Measurements from ENCODE around the gene GCG. TPM values are rescaled to one million over a fixed set of nuclear protein-coding genes. Genes with fewer than 3 reads are reported as not detected.

Gene GCG
- polyA plus RNA-seq, 1 experiment: 0.27 TPM

DNA sequence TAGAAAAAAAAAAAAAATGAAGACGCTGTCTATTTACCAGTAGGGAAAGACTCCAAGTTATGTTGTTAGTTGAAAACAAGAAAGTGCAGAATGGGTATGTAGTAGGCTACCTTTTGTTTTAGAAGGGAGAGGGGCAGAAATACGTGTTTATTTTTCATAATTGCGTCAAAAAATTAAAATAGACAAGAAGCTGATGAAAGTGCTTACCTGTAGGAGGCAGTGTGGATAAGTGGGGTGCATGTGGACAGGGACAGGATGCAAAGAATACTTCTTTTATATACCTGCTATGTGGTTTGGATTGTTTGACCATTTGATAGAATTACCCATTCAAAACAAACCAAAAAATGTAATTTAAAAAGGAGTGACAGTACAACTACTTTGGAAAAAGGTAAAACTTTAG is 3.0 kb upstream of the GCG start:
- CTCF ChIA-PET: interaction anchor here (0.6 to 12.8 kb wide), 14 partner anchors 13 to 568 kb away, joined by 3 to 344 read pairs (median 3); partner anchors contain the start of gene IFIH1
- POLR2A ChIA-PET: no interaction called here

DNA sequence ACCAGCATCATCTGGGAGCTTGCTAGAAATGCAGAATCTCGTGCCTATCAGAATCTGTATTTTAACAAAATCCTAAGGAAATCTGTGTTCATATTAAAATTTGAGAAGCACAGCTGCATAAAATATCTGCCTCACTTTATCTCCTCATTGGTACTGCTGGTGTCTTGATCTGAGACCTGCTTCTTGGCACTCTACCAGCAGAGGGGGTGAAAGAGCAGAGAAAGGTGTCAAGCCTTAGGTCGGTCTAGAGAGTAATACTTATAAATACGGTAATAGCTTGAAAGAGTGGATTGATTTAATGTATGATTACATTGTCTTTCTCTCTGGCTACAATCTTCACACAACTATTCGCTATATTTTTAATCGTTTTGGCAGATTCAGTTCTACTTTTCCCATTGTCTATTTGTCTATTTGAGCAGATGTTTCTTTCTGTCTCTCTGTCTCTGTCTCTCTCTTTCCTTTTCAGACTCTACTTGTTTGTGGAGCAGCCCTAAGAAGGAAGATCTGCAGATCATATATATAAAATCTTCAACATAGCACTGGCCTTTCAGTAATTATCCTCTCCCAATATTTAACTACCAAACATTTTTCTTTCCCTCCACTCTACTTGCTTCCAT is 1.7 kb upstream of the GCG start:
- TF ChIP-seq, protein P1, sequence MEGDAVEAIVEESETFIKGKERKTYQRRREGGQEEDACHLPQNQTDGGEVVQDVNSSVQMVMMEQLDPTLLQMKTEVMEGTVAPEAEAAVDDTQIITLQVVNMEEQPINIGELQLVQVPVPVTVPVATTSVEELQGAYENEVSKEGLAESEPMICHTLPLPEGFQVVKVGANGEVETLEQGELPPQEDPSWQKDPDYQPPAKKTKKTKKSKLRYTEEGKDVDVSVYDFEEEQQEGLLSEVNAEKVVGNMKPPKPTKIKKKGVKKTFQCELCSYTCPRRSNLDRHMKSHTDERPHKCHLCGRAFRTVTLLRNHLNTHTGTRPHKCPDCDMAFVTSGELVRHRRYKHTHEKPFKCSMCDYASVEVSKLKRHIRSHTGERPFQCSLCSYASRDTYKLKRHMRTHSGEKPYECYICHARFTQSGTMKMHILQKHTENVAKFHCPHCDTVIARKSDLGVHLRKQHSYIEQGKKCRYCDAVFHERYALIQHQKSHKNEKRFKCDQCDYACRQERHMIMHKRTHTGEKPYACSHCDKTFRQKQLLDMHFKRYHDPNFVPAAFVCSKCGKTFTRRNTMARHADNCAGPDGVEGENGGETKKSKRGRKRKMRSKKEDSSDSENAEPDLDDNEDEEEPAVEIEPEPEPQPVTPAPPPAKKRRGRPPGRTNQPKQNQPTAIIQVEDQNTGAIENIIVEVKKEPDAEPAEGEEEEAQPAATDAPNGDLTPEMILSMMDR (IDR thresholded peaks at IDR 0.05; ENCODE audit: low read depth, low read length): peak; percentile 71
- ChIA-PET CTCF (interaction anchor here (0.5 to 12.8 kb wide), 39 partner anchors 8 to 802 kb away, joined by 3 to 344 read pairs (median 4); partner anchors contain the start of genes DPP4 and IFIH1), POLR2A (interaction anchor here (0.6 kb wide), 1 partner anchor 405 kb away, joined by 6 read pairs; no protein-coding TSS in a partner anchor)
- no peak for DNase-seq (ENCODE audit: low read depth, low spot score)
- Histone ChIP-seq H3K27me3 (ENCODE audit: control insufficient read depth, insufficient read depth, low read length) (no peaks in the 10 kb centered on the region), H3K27ac (ENCODE audit: low read depth, low read length) (no peak overlapping the region), H3K9me3 (ENCODE audit: control insufficient read depth, insufficient read depth, low read length) (no peaks in the 10 kb centered on the region), H3K4me3 (ENCODE audit: low read depth, low read length) (no peak overlapping the region)

More for the DNA sequence above, 3.0 kb upstream of the GCG start:
- TF ChIP-seq, protein P1 (IDR thresholded peaks at IDR 0.05; ENCODE audit: low read depth, low read length): no peak
- Histone ChIP-seq H3K9me3 (ENCODE audit: control insufficient read depth, insufficient read depth, low read length) (no peaks in the 10 kb centered on the region), H3K4me3 (ENCODE audit: low read depth, low read length) (no peak overlapping the region), H3K27me3 (ENCODE audit: control insufficient read depth, insufficient read depth, low read length) (no peaks in the 10 kb centered on the region), H3K27ac (ENCODE audit: low read depth, low read length) (no peak overlapping the region)
- DNase-seq (ENCODE audit: low read depth, low spot score): no peak

DNA sequence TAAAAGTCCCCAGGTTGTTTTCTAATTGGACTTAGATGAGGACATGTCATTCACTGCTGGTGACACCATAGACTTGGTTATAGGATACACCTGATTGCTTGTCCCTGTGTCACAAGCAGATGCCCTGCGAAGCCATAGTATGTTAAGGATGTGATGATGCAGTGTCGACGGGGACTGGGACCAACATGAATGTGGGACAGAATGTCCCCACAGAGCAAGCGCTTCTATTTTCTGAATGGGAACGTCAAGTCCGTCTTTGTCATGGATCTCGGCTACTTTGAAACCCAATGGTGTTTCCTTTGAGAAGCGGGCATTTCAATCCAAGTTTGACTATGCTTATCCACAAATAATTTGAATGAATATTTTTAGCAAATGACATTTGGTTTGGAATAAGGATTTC is 2.1 kb downstream of the GCG start:
- ChIA-PET CTCF (interaction anchor here (1.9 to 12.8 kb wide), 2 partner anchors 150 to 563 kb away, joined by 6 to 344 read pairs; no protein-coding TSS in a partner anchor), POLR2A (no interaction called here)
- Histone ChIP-seq H3K27ac (ENCODE audit: low read depth, low read length) (no peak overlapping the region), H3K27me3 (ENCODE audit: control insufficient read depth, insufficient read depth, low read length) (no peaks in the 10 kb centered on the region), H3K9me3 (ENCODE audit: control insufficient read depth, insufficient read depth, low read length) (no peaks in the 10 kb centered on the region), H3K4me3 (ENCODE audit: low read depth, low read length) (no peak overlapping the region)
- TF ChIP-seq, protein P1 (IDR thresholded peaks at IDR 0.05; ENCODE audit: low read depth, low read length): no peak
- no peak for DNase-seq (ENCODE audit: low read depth, low spot score)

DNA sequence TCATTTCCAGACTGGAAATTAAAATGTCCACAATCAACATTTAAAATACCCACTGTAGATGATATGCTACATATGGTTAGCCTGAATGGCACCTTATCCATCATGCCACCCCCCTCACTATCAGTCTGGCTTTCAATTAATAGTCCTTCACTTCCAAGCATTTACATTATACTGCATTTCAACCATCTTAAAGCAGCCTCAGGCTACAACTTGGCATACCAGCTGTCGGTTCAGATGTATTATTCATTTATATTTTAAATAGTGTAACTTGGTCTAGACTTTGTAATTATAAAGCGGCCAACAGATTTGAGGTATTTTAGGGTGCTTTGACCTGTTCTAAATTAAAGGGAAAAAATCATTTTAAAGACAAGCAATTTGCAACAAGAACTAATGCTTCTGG is 2.6 kb downstream of the GCG start:
- CTCF ChIA-PET: interaction anchor here (0.9 to 12.8 kb wide), 4 partner anchors 10 to 563 kb away, joined by 3 to 344 read pairs (median 8); no protein-coding TSS in a partner anchor
- TF ChIP-seq, protein P1 (IDR thresholded peaks at IDR 0.05; ENCODE audit: low read depth, low read length): no peak
- Histone ChIP-seq H3K9me3 (ENCODE audit: control insufficient read depth, insufficient read depth, low read length) (no peaks in the 10 kb centered on the region), H3K4me3 (ENCODE audit: low read depth, low read length) (no peak overlapping the region), H3K27me3 (ENCODE audit: control insufficient read depth, insufficient read depth, low read length) (no peaks in the 10 kb centered on the region), H3K27ac (ENCODE audit: low read depth, low read length) (no peak overlapping the region)
- DNase-seq (ENCODE audit: low read depth, low spot score): no peak
- POLR2A ChIA-PET: no interaction called here

DNA sequence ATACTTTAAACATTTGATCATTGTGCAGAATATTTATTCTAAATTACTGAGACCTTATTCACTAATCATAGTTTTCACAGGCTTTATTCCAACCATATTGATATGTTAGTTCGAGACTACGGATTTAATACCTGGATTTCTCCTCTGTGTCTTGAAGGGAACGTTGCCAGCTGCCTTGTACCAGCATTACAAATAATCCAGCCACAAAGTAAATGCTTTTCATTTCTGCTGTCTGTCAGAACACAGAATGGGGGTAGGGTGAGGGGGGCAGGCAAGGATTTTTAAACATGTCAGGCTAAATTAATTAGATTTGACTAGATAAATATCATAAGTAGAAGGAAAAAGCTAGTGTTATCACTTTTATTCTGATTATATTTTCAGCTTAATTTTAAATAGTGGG is 3.1 kb downstream of the GCG start:
- TF ChIP-seq, protein P1 (IDR thresholded peaks at IDR 0.05; ENCODE audit: low read depth, low read length): no peak
- H3K27me3 ChIP-seq (ENCODE audit: control insufficient read depth, insufficient read depth, low read length): no peaks in the 10 kb centered on the region
- no peak for DNase-seq (ENCODE audit: low read depth, low spot score)
- CTCF ChIA-PET: interaction anchor here (0.9 to 12.8 kb wide), 4 partner anchors 10 to 562 kb away, joined by 3 to 344 read pairs (median 8); no protein-coding TSS in a partner anchor
- POLR2A ChIA-PET: no interaction called here
- no peak overlapping the region for H3K27ac ChIP-seq (ENCODE audit: low read depth, low read length)
- H3K4me3 ChIP-seq (ENCODE audit: low read depth, low read length): no peak overlapping the region
- H3K9me3 ChIP-seq (ENCODE audit: control insufficient read depth, insufficient read depth, low read length): no peaks in the 10 kb centered on the region
